Smooth muscle cell (in vitro differentiated cells): ENCODE data around the gene LAIR1. TPM values are rescaled to one million over a fixed set of nuclear protein-coding genes. Genes with fewer than 3 reads are reported as not detected.

ENCODE experiments used
- DNase-seq: peaks from one replicate; lab custom pipeline; 2025; ENCODE audit not compliant: unreplicated experiment; lab: John Stamatoyannopoulos, UW
- H2AFZ ChIP-seq: fragments of 200-600 bp; sonication (generic); 2 replicates; pipeline ENCODE4 v1.6.0; 2016; ENCODE audit warnings: antibody characterized with exemption, low read depth, mild to moderate bottlenecking
- H3F3A ChIP-seq: fragments of 200-600 bp; sonication (generic); 2 replicates; pipeline ENCODE4 v1.6.0; 2017; ENCODE audit warnings: antibody characterized with exemption, low read depth
- H3K27ac ChIP-seq: fragments of 200-600 bp; sonication (generic); 2 replicates; pipeline ENCODE4 v1.5.1; 2016; ENCODE audit warnings: low read depth, mild to moderate bottlenecking
- H3K27me3 ChIP-seq: fragments of 200-600 bp; sonication (generic); 2 replicates; pipeline ENCODE4 v1.6.1; 2016; ENCODE audit warnings: low read depth, mild to moderate bottlenecking
- H3K36me3 ChIP-seq: fragments of 200-600 bp; sonication (generic); 2 replicates; pipeline ENCODE4 v1.5.1; 2016; ENCODE audit warnings: low read depth
- H3K4me1 ChIP-seq: fragments of 200-600 bp; sonication (generic); 2 replicates; pipeline ENCODE4 v1.5.1; 2016; ENCODE audit warnings: low read depth
- H3K4me2 ChIP-seq: fragments of 200-600 bp; sonication (generic); 2 replicates; pipeline ENCODE4 v1.6.0; 2016; ENCODE audit warnings: mild to moderate bottlenecking
- H3K4me3 ChIP-seq: fragments of 200-600 bp; sonication (generic); 2 replicates; pipeline ENCODE4 v1.5.1; 2016; ENCODE audit warnings: mild to moderate bottlenecking
- H3K79me2 ChIP-seq: fragments of 200-600 bp; sonication (generic); 2 replicates; pipeline ENCODE4 v1.6.0; 2016; ENCODE audit warnings: low read depth, mild to moderate bottlenecking
- H3K9ac ChIP-seq: fragments of 200-600 bp; sonication (generic); 2 replicates; pipeline ENCODE4 v1.6.0; 2016; ENCODE audit warnings: low read depth
- H3K9me3 ChIP-seq: fragments of 200-600 bp; sonication (generic); replicated peaks from 2 replicates; pipeline ENCODE4 v1.5.1; 2016; ENCODE audit warnings: low read depth
- H4K20me1 ChIP-seq: fragments of 200-600 bp; sonication (generic); 2 replicates; pipeline ENCODE4 v1.6.0; 2016; ENCODE audit warnings: low read depth
- CTCF ChIP-seq: fragments of 200-600 bp; sonication (generic); IDR thresholded peaks from 2 replicates; pipeline ENCODE4 v1.5.1; 2017; ENCODE audit warnings: borderline replicate concordance, mild to moderate bottlenecking, antibody characterized with exemption; ENCODE audit not compliant: insufficient read depth, poor library complexity, severe bottlenecking
- WGBS: methylation state at CpG from one replicate; pipeline ENCODE4 v1.1.7; 2016; ENCODE audit warnings: low lambda C conversion rate; 5-methylcytosine and 5-hydroxymethylcytosine counted together
- polyA plus RNA-seq: library from polyadenylated mRNA; unstranded; fragments of >200 nt; fragmentation: Nextera tagmentation; extraction: Ambion mirVana; gene quantifications from 2 replicates; pipeline ENCODE4 v1.2.1, GENCODE V29; 2016
- total RNA-seq: library from RNA; depleted of rRNA; stranded (reverse); fragments of >200 nt; gene quantifications from 2 replicates; pipeline ENCODE4 v1.2.3, GENCODE V29; 2014

The LAIR1 gene
- total and polyA plus RNA-seq, 2 experiments from 2014 or later: not detected

GRCh38 chr19:54305141-54305540, 59.6 kb downstream of the LAIR1 start:
- Histone ChIP-seq H3K4me3 (no peak overlapping the region), H3K27me3 (no peaks in the 10 kb centered on the region), H3K27ac (no peak overlapping the region), H3F3A (no peaks in the 10 kb centered on the region), H3K4me2 (no peak overlapping the region), H3K36me3 (no peaks in the 10 kb centered on the region), H3K9ac (no peak overlapping the region), H4K20me1 (no peaks in the 10 kb centered on the region), H2AFZ (no peak overlapping the region), H3K4me1 (no peaks in the 10 kb centered on the region), H3K9me3 (no peaks in the 10 kb centered on the region), H3K79me2 (no peaks in the 10 kb centered on the region)
- WGBS: 85% methylated on average over 1 of the region's 1 CpG
- no peak for DNase-seq
- TF ChIP-seq CTCF: no peak

GRCh38 chr19:54302257-54302656, 62.5 kb downstream of the LAIR1 start:
- Histone ChIP-seq H3K9ac (no peak overlapping the region), H3K4me2 (no peak overlapping the region), H3K27ac (no peak overlapping the region), H3K4me3 (no peak overlapping the region), H4K20me1 (no peaks in the 10 kb centered on the region), H3F3A (no peaks in the 10 kb centered on the region), H3K79me2 (no peaks in the 10 kb centered on the region), H2AFZ (no peak overlapping the region), H3K4me1 (no peaks in the 10 kb centered on the region), H3K36me3 (no peaks in the 10 kb centered on the region), H3K27me3 (peaks cover 10% of the 10 kb centered on the region), H3K9me3 (no peaks in the 10 kb centered on the region)
- WGBS: 84% methylated on average over 4 of the region's 4 CpGs
- DNase-seq: no peak
- TF ChIP-seq CTCF: no peak

Other genes starting within 250 kb of the LAIR1 start
- 14.2 and 17.1 TPM in 2 replicates for gene TFPT, start 249.3 kb downstream of the LAIR1 start, total RNA-seq
- gene TFPT, start 249.3 kb downstream of the LAIR1 start, polyA plus RNA-seq: 56.0 and 58.1 TPM in 2 replicates
- 40.9 and 42.8 TPM in 2 replicates for gene PRPF31, start 249.2 kb downstream of the LAIR1 start, total RNA-seq
- 77.1 and 81.2 TPM in 2 replicates for gene PRPF31, start 249.2 kb downstream of the LAIR1 start, polyA plus RNA-seq
- gene CNOT3, start 227.2 kb downstream of the LAIR1 start, total RNA-seq: 12.4 and 14.1 TPM in 2 replicates
- 31.4 and 37.6 TPM in 2 replicates for gene CNOT3, start 227.2 kb downstream of the LAIR1 start, polyA plus RNA-seq
- gene LENG1, start 205.2 kb downstream of the LAIR1 start, total RNA-seq: 3.2 and 10.9 TPM in 2 replicates
- gene LENG1, start 205.2 kb downstream of the LAIR1 start, polyA plus RNA-seq: 14.1 and 17.6 TPM in 2 replicates
- 5.9 and 7.3 TPM in 2 replicates for gene TMC4, start 191.8 kb downstream of the LAIR1 start, total RNA-seq
- gene TMC4, start 191.8 kb downstream of the LAIR1 start, polyA plus RNA-seq: 6.7 and 28.0 TPM in 2 replicates
- 76.8 and 110 TPM in 2 replicates for gene MBOAT7, start 175.4 kb downstream of the LAIR1 start, total RNA-seq
- gene MBOAT7, start 175.4 kb downstream of the LAIR1 start, polyA plus RNA-seq: 106 and 195 TPM in 2 replicates
- 45.8 and 53.7 TPM in 2 replicates for gene TSEN34, start 173.6 kb downstream of the LAIR1 start, total RNA-seq
- 79.5 and 91.7 TPM in 2 replicates for gene TSEN34, start 173.6 kb downstream of the LAIR1 start, polyA plus RNA-seq
- gene RPS9, start 164.1 kb downstream of the LAIR1 start, total RNA-seq: 1,047 and 1,149 TPM in 2 replicates
- 347 and 352 TPM in 2 replicates for gene RPS9, start 164.1 kb downstream of the LAIR1 start, polyA plus RNA-seq
- gene LILRB3, start 141.9 kb downstream of the LAIR1 start, total RNA-seq: not detected in 2 replicates
- 0.06 and 0.70 TPM in 2 replicates for gene LILRB3, start 141.9 kb downstream of the LAIR1 start, polyA plus RNA-seq
- not detected in 2 replicates for gene LILRA6, start 122.1 kb downstream of the LAIR1 start, total RNA-seq
- gene LILRA6, start 122.1 kb downstream of the LAIR1 start, polyA plus RNA-seq: not detected in 2 replicates
- not detected in 2 replicates for gene LILRB5, start 107.7 kb downstream of the LAIR1 start, total RNA-seq
- gene LILRB5, start 107.7 kb downstream of the LAIR1 start, polyA plus RNA-seq: not detected in 2 replicates
- not detected in 2 replicates for gene LILRB2, start 83.8 kb downstream of the LAIR1 start, total RNA-seq
- gene LILRB2, start 83.8 kb downstream of the LAIR1 start, polyA plus RNA-seq: not detected in 2 replicates
- not detected in 2 replicates for gene LILRA5, start 51.8 kb downstream of the LAIR1 start, total RNA-seq
- not detected in 2 replicates for gene LILRA5, start 51.8 kb downstream of the LAIR1 start, polyA plus RNA-seq
- gene LILRA4, start 25.8 kb downstream of the LAIR1 start, total RNA-seq: not detected in 2 replicates
- gene LILRA4, start 25.8 kb downstream of the LAIR1 start, polyA plus RNA-seq: not detected in 2 replicates
- 0.40 and 2.6 TPM in 2 replicates for gene TTYH1, start 50.5 kb upstream of the LAIR1 start, total RNA-seq
- gene TTYH1, start 50.5 kb upstream of the LAIR1 start, polyA plus RNA-seq: 0.65 and 2.1 TPM in 2 replicates
- 32.9 and 39.2 TPM in 2 replicates for gene LENG8, start 84.3 kb upstream of the LAIR1 start, total RNA-seq
- 27.6 and 60.1 TPM in 2 replicates for gene LENG8, start 84.3 kb upstream of the LAIR1 start, polyA plus RNA-seq
- gene LENG9, start 98.8 kb upstream of the LAIR1 start, total RNA-seq: 1.7 and 4.1 TPM in 2 replicates
- 0.57 and 1.3 TPM in 2 replicates for gene LENG9, start 98.8 kb upstream of the LAIR1 start, polyA plus RNA-seq
- 33.6 and 74.0 TPM in 2 replicates for gene CDC42EP5, start 108.4 kb upstream of the LAIR1 start, total RNA-seq
- gene CDC42EP5, start 108.4 kb upstream of the LAIR1 start, polyA plus RNA-seq: 94.1 and 99.8 TPM in 2 replicates
- gene LAIR2, start 137.9 kb upstream of the LAIR1 start, total RNA-seq: not detected in 2 replicates
- gene LAIR2, start 137.9 kb upstream of the LAIR1 start, polyA plus RNA-seq: not detected in 2 replicates
- gene LILRA2, start 208.9 kb upstream of the LAIR1 start, total RNA-seq: not detected in 2 replicates
- not detected in 2 replicates for gene LILRA2, start 208.9 kb upstream of the LAIR1 start, polyA plus RNA-seq
- not detected in 2 replicates for gene LILRA1, start 228.7 kb upstream of the LAIR1 start, total RNA-seq
- not detected in 2 replicates for gene LILRA1, start 228.7 kb upstream of the LAIR1 start, polyA plus RNA-seq